Measurements from ENCODE around the gene NUP58. TPM values are rescaled to one million over a fixed set of nuclear protein-coding genes. Genes with fewer than 3 reads are reported as not detected.

NUP58 gene
- total RNA-seq, 1 experiment from 2014 or later = 101 TPM

DNA sequence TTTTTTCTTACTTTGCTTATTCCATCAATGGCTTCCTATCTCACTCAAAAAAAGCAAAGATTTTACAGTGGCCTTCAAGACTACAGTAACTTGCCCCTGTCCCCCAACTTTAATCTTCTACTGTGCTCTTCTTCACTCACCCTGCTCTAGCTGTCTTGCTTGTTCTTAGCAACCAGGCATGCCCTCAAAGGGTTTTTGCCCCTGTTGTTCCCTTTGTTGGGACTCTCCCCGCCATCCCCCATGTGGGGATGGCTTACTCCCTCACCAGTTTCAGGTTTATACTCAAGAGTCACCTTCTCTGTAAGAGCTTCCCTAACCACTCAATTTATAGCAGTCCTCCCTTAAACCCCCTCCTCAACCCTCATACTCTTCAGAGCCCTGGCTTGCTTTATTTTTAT lies 19.5 kb upstream of the NUP58 start:
- no peak overlapping the region for H3K9ac ChIP-seq (ENCODE audit: low read length)
- no peak overlapping the region for H3K4me3 ChIP-seq (replicated peaks in 1 of 2; ENCODE audit: low read depth in 1 of 2, low read length in 2 of 2)
- no peak overlapping the region for H2AFZ ChIP-seq (ENCODE audit: low read depth, low read length, poor library complexity, severe bottlenecking)
- CTCF ChIA-PET = no interaction called here
- no peak overlapping the region for H3K27ac ChIP-seq (ENCODE audit: low read depth, low read length)
- DNase-seq (ENCODE audit: low read depth, low spot score) = no peak
- no peaks in the 10 kb centered on the region for H3K9me2 ChIP-seq (ENCODE audit: insufficient read depth)
- ATAC-seq = no peak
- H3K36me3 ChIP-seq (ENCODE audit: control insufficient read depth in 1 of 2, insufficient read depth in 2 of 2, low read length in 2 of 2) = no peaks in the 10 kb centered on the region
- H3K4me2 ChIP-seq (ENCODE audit: low read length) = no peak overlapping the region
- TF ChIP-seq FOSL1 (IDR thresholded peaks at IDR 0.05; ENCODE audit: low read depth) (no peak), POLR2AphosphoS5 (IDR thresholded peaks at IDR 0.05; ENCODE audit: low read depth, low read length) (no peak), CEBPB (IDR thresholded peaks at IDR 0.05; ENCODE audit: low read depth) (no peak), ZNF274 (IDR thresholded peaks at IDR 0.05; ENCODE audit: low read depth, low read length) (no peak), SRF (IDR thresholded peaks at IDR 0.05; ENCODE audit: low read depth) (no peak), EZH2phosphoT487 (IDR thresholded peaks at IDR 0.05; ENCODE audit: borderline replicate concordance) (no peak), EGR1 (IDR thresholded peaks at IDR 0.05; ENCODE audit: low read depth) (no peak), JUND (IDR thresholded peaks at IDR 0.05) (no peak), TCF7L2 (IDR thresholded peaks at IDR 0.05; ENCODE audit: borderline replicate concordance, extremely low read depth, insufficient read depth, insufficient read length) (no peak), SIN3A (IDR thresholded peaks at IDR 0.05; ENCODE audit: low read depth) (no peak), SP1 (IDR thresholded peaks at IDR 0.05; ENCODE audit: low read depth) (no peak), EZH2 (IDR thresholded peaks at IDR 0.05) (no peak), YY1 (IDR thresholded peaks at IDR 0.05; ENCODE audit: extremely low read depth, insufficient replicate concordance, low read depth, low read length) (no peak), RAD21 (IDR thresholded peaks at IDR 0.05; ENCODE audit: low read depth) (no peak)
- TF ChIP-seq, protein P1, sequence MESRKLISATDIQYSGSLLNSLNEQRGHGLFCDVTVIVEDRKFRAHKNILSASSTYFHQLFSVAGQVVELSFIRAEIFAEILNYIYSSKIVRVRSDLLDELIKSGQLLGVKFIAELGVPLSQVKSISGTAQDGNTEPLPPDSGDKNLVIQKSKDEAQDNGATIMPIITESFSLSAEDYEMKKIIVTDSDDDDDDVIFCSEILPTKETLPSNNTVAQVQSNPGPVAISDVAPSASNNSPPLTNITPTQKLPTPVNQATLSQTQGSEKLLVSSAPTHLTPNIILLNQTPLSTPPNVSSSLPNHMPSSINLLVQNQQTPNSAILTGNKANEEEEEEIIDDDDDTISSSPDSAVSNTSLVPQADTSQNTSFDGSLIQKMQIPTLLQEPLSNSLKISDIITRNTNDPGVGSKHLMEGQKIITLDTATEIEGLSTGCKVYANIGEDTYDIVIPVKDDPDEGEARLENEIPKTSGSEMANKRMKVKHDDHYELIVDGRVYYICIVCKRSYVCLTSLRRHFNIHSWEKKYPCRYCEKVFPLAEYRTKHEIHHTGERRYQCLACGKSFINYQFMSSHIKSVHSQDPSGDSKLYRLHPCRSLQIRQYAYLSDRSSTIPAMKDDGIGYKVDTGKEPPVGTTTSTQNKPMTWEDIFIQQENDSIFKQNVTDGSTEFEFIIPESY (IDR thresholded peaks at IDR 0.05; ENCODE audit: extremely low read depth, insufficient replicate concordance, low read length) = no peak
- TF ChIP-seq, protein P2, sequence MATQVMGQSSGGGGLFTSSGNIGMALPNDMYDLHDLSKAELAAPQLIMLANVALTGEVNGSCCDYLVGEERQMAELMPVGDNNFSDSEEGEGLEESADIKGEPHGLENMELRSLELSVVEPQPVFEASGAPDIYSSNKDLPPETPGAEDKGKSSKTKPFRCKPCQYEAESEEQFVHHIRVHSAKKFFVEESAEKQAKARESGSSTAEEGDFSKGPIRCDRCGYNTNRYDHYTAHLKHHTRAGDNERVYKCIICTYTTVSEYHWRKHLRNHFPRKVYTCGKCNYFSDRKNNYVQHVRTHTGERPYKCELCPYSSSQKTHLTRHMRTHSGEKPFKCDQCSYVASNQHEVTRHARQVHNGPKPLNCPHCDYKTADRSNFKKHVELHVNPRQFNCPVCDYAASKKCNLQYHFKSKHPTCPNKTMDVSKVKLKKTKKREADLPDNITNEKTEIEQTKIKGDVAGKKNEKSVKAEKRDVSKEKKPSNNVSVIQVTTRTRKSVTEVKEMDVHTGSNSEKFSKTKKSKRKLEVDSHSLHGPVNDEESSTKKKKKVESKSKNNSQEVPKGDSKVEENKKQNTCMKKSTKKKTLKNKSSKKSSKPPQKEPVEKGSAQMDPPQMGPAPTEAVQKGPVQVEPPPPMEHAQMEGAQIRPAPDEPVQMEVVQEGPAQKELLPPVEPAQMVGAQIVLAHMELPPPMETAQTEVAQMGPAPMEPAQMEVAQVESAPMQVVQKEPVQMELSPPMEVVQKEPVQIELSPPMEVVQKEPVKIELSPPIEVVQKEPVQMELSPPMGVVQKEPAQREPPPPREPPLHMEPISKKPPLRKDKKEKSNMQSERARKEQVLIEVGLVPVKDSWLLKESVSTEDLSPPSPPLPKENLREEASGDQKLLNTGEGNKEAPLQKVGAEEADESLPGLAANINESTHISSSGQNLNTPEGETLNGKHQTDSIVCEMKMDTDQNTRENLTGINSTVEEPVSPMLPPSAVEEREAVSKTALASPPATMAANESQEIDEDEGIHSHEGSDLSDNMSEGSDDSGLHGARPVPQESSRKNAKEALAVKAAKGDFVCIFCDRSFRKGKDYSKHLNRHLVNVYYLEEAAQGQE (IDR thresholded peaks at IDR 0.05; ENCODE audit: low read depth) = no peak
- TF ChIP-seq, protein P3, sequence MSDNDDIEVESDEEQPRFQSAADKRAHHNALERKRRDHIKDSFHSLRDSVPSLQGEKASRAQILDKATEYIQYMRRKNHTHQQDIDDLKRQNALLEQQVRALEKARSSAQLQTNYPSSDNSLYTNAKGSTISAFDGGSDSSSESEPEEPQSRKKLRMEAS (IDR thresholded peaks at IDR 0.05) = no peak
- no peaks in the 10 kb centered on the region for H3K9me3 ChIP-seq (ENCODE audit: control insufficient read depth in 1 of 2, insufficient read depth in 1 of 2, low read depth in 1 of 2, low read length in 2 of 2)
- no peaks in the 10 kb centered on the region for H4K20me1 ChIP-seq (ENCODE audit: insufficient read depth)
- no peaks in the 10 kb centered on the region for H3K27me3 ChIP-seq (ENCODE audit: insufficient read depth, low read length)
- H3K79me2 ChIP-seq (ENCODE audit: insufficient read depth, low read length) = peaks cover 49% of the 10 kb centered on the region
- no TSS peak for BruUV-seq (replicated peaks)
- intact Hi-C loops (cut with micrococcal nuclease) = loop anchor here (10.0 kb wide), 1 partner anchor 57 kb away; no protein-coding TSS in a partner anchor
- peaks cover 7 to 9% of the 10 kb centered on the region in 2 experiments; a peak in 3 of 4 replicates for H3K4me1 ChIP-seq (ENCODE audit: control insufficient read depth in 1 of 2, insufficient read depth in 2 of 2, low read length in 2 of 2)
- RAD21 ChIA-PET (ENCODE audit: low non-redundant PET in 1 of 2, low total read pairs in 2 of 2, uncharacterized antibody in 2 of 2, unreplicated experiment in 2 of 2) = no interaction called here
- POLR2A ChIA-PET = no interaction called here

All from HCT116 (cell line).